ENCODE data around the gene LCE3C. TPM values are rescaled to one million over a fixed set of nuclear protein-coding genes. Genes with fewer than 3 reads are reported as not detected.
"Not testable (repeated sequence)": the region's sequence is repeated elsewhere in the genome, so short reads cannot be mapped to it uniquely, and the experiment has no call there.

The LCE3C gene, protein sequence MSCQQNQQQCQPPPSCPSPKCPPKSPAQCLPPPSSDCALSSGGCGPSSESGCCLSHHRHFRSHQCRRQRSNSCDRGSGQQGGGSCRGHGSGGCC
- not detected for polyA plus RNA-seq

DNA sequence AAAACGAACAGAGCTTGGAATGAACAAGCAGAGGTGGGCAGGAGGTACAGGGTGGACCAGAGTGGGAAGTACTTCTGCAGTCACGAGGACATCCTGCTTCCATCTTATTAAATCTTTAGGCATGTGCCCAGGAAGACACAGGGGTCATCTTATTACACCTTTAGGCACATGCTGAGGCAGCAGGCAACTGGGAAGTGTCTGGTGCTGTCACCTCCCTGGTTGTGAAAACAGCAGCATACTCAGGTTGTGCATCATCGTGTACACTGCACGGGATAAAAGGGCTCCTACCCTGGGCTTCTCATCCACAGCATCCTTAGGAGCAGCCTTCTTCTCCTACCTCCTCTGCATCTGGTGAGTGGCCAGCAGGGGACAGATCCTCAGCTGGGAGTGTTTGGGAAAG, at the start of gene LCE3C:
Gene LCE3C (plus strand): TSS at position 301 of the 400 bp plus-strand sequence. CDS start 498 bp downstream, outside the sequence.
- H3K27ac ChIP-seq (ENCODE audit: low read depth, low read length): no peak within 1 kb of the TSS
- 53 to 72% methylated on average over 4 of the region's 4 CpGs; no CpG with 5 or more reads in 1 of the 3 donors for WGBS, 3 donors

DNA sequence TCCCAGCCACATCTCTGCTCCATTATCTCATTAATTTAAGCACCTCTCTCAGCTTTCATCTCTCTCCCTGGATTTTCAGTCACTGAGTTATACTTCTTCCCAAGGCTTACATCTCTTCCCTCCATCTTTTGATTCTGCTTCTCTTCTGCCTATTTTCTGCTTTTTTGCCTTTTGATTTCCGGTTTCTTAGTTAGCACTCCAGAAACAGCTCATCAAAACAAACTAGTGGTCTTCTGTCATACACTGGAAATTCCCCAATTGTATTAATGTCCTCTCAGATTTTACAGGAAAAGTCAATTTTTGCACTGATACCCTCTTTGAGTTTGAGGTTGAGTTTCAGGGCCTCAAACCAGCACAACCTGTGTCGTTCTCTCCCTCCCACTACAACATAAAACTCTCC, 34.9 kb upstream of the LCE3C start:
- WGBS, 3 donors: 60 to 72% (median 72%) methylated on average over 2 of the region's 2 CpGs
- no peak overlapping the region for H3K27ac ChIP-seq (ENCODE audit: low read depth, low read length)

DNA sequence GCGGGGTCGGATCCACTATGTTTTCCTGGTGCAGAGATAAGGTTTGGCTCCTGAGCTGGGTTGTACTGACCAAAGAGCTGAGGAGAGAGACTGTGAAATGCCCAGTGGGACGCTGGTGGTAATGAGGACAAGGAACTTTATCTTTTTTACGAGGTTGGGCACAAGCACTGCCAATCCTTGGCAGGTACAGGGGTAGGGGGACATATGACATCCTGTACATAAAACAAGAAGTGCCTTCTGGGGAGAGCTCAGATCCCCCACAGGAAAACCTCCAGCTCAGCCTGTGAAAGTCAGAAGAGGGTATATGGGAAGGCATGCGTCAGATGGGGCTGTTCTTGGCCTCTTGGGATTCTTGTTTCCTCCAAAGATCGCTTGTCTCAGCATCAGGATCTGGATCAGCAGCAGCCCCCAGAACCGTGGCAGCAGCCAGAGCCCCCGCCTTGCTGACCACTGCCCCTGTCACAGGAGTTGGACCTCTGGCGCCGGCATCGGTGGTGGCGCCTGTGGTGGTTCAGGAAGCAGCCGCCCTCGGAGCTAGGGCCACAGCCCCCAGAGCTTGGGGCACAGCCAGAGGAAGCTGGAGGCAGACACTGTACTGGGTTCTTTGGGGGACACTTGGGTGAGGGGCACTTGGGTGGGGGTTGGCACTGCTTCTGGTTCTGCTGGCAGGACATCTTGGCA, 34.4 kb upstream of the LCE3C start:
- H3K27ac ChIP-seq (ENCODE audit: low read depth, low read length): no peak overlapping the region
- 62 to 86% (median 85%) methylated on average over 8 to 14 of the region's 14 CpGs for WGBS, 3 donors

DNA sequence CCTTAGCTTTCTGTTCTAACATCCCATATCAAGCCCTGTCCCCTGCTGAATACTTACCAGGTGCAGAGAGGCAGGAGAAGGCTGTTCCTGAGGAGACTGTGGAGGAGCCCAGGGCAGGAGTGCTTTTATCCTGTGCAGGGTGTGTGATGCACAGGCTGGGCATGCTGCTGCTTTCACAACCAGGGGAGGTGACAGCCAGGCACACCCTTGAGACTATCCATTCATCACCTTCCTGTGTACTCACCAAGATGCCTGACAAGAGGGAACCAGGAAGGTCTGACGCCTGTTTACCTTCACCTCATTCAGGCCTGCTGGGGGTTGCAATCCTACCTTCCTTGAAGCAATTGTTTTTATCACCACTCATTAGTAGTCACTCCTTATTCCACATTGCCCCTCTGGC, 33.4 kb upstream of the LCE3C start, which contains the start of gene LCE3E:
Gene LCE3E (minus strand): TSS at position 100 of the 400 bp plus-strand sequence. CDS start 572 bp downstream, outside the sequence.
- 36 to 71% (median 50%) methylated on average over 1 of the region's 1 CpG for WGBS, 3 donors
- no peak within 1 kb of the TSS for H3K27ac ChIP-seq (ENCODE audit: low read depth, low read length)

DNA sequence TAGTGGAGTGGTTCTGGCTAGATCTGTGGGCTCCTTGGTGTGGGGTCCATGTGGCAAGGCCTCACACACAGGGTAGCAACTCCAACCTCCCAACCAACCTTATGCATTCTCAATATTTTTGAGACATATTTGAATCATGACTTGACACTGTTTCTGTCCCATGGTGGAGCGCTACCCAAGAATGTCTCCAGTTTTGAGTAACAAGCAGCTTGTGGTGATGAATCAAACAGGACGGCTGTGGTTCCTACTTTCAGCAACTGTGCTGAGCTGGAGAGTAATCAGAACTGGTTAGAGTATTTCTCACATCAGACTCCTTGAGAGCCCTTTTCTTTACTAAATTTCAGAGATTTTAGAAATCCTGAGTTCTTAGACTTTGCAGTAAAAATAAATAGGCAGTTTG, 22.9 kb upstream of the LCE3C start:
- 78 to 88% (median 83%) methylated on average over 2 of the region's 2 CpGs for WGBS, 3 donors
- H3K27ac ChIP-seq (ENCODE audit: low read depth, low read length): no peak overlapping the region

DNA sequence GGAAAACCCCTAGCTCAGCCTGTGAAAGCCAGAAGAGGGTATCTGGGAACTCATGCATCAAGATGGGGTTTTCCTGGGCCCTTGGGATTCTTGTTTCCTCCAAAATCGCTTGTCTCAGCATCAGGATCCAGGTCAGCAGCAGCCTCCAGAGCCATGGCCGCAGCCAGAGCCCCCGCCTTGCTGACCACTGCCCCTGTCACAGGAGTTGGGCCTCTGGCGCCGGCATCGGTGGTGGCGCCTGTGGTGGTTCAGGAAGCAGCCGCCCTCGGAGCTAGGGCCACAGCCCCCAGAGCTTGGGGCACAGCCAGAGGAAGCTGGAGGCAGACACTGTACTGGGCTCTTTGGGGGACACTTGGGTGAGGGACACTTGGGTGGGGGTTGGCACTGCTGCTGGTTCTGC, 20.5 kb upstream of the LCE3C start:
- WGBS, 3 donors: 82 to 92% (median 89%) methylated on average over 6 to 9 of the region's 9 CpGs
- H3K27ac ChIP-seq (ENCODE audit: low read depth, low read length): not testable (repeated sequence)

DNA sequence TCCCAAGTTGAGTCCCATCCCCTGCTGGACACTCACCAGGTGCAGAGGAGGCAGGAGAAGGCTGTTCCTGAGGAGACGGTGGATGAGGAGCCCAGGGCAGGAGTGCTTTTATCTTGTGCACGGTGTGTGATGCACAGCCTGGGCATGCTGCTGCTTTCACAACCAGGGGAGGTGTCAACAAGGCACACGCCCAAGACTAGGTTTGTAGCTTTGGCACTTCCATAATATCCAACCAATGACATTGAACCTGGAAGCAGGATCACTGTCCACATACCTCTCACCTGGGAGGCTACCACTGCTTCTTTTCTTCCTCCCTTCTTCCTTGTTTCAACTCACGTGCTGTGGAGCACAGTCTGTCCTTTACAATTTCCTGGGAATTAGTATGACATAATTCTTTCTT, 19.6 kb upstream of the LCE3C start, which contains the start of gene LCE3D:
Gene LCE3D (minus strand): TSS at position 84 of the 400 bp plus-strand sequence. CDS start 580 bp downstream, outside the sequence.
- no peak within 1 kb of the TSS for H3K27ac ChIP-seq (ENCODE audit: low read depth, low read length)
- WGBS, 3 donors: 65 to 77% (median 71%) methylated on average over 4 of the region's 4 CpGs

DNA sequence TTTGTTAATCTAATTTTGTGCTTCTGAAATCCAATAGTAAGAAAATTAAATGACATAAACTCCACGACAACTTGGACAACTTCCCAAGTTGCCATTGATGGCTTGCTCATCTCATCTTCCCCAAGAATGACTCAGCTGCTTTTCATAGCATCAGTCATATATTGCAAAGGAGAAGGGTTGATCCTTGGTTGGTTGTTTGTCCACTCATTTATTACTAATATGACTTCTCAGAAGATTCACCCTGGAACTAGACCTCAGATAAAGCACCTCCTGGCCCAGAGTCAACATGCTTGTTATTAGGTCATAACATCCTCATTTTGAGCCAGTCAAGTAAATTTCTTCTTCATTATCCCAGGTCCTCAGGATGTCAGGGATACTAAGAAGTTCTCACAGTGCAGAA, 17.4 kb upstream of the LCE3C start:
- H3K27ac ChIP-seq (ENCODE audit: low read depth, low read length): no peak overlapping the region
- WGBS, 3 donors: 70 to 80% (median 77%) methylated on average over 1 of the region's 1 CpG

DNA sequence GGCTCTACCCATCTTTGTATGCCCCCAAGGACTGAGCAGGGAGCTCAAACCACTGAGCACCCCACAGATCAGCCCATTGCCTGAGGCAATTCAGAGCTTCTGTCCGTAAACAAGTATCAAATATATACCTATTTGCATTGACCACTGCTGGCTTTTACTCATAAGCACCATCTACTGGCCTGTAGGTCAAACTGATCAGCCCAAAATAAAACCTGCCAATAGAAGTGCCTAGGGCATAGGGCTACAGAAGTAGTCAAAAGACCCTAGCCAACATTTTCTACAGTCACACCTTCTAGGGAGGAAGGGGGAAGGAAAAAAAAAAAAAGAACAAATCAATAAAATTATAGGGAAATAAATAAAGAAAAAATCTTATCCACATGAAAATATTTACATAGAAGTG, 14.4 kb upstream of the LCE3C start:
- 50 to 54% methylated on average over 1 of the region's 1 CpG; no CpG with 5 or more reads in 1 of the 3 donors for WGBS, 3 donors
- H3K27ac ChIP-seq (ENCODE audit: low read depth, low read length): no peak overlapping the region

DNA sequence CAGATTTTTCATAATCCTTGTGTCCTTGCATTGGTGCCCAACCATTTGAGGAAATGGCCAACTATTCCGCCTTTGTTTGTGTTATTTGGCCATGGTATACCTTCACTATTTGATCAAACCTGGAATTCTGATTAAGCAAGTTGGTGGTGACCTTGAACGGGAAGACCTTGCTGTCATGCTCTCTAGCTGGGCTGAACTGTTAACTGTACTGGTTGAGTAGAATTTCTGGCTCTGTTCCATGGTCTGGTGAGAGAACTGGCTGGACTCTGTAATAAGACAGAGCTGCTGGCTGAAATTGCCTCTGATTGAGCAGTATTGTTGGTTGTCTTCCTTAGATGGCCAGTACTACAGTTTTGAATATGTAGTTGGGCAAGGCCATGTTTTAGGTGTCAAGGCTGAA, 3.0 kb upstream of the LCE3C start:
- 60 to 82% methylated on average over 2 of the region's 2 CpGs; no CpG with 5 or more reads in 1 of the 3 donors for WGBS, 3 donors
- no peak overlapping the region for H3K27ac ChIP-seq (ENCODE audit: low read depth, low read length)

DNA sequence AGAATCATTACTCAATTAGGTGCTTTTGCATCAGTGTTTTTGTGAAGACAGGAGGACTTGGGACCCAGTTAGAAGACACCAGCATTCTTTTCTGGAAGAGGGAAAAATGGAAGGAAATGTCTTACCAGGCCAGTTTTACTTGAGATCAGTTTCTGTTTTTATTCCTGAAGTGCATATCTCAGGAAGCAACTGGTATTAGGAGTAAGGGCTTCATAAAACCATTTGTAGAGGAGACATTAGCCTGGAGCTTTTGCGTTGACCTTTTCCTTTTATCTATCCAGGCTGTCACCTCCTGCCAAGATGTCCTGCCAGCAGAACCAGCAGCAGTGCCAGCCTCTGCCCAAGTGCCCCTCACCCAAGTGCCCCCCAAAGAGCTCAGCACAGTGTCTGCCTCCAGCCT, 13.5 kb downstream of the LCE3C start, which contains the start of gene LCE3B:
Gene LCE3B (plus strand): TSS at position 301 of the 400 bp plus-strand sequence. CDS start 0 bp downstream, at position 301.
- 55 to 91% methylated on average over 1 of the region's 1 CpG; no CpG with 5 or more reads in 1 of the 3 donors for WGBS, 3 donors
- no peak within 1 kb of the TSS for H3K27ac ChIP-seq (ENCODE audit: low read depth, low read length)

DNA sequence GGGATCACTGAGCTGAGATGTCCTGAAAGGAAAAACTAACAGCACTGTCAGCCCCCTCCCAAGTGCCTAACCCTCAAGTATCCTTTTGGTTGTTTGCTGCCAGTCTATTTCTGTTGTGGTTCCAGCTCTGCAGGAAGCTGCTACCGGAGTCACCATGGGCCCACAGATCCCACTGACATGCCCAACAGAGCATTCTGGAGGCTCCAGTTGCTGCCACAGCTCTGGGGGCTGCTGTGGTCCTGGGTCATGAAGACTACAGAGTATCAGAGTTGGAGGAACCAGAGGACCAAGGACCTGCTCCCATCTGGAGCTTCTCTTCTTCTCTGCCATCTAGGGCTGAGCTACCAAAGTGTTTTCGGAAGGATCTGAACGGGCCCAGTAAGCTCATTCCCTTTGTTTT, 22.0 kb downstream of the LCE3C start:
- 44 to 74% (median 64%) methylated on average over 3 of the region's 3 CpGs for WGBS, 3 donors

DNA sequence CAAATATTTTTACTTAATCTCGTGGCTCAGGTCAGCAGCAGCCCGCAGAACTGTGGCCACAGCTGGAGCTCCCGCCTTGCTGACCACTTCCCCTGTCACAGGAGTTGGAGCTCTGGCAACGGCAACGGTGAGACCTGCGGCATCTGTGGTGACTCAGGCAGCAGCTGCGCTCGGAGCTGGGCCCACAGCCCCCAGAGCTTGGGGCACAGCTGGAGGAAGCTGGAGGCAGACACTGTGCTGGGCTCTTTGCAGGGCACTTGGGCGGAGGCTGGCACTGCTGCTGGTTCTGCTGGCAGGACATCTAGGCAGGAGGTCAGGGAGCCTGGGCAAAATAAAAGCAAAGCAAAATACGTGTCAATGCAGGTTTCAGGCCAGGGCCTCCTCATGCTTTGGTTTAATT, 22.8 kb downstream of the LCE3C start, which contains the start of gene LCE3A:
Gene LCE3A (minus strand): TSS at position 301 of the 400 bp plus-strand sequence. CDS start 0 bp downstream, at position 301.
- WGBS, 3 donors: 37 to 55% (median 39%) methylated on average over 10 of the region's 10 CpGs
- no peak within 1 kb of the TSS for H3K27ac ChIP-seq (ENCODE audit: low read depth, low read length)

More for the DNA sequence above, 22.0 kb downstream of the LCE3C start:
- H3K27ac ChIP-seq (ENCODE audit: low read depth, low read length): no peak overlapping the region

DNA sequence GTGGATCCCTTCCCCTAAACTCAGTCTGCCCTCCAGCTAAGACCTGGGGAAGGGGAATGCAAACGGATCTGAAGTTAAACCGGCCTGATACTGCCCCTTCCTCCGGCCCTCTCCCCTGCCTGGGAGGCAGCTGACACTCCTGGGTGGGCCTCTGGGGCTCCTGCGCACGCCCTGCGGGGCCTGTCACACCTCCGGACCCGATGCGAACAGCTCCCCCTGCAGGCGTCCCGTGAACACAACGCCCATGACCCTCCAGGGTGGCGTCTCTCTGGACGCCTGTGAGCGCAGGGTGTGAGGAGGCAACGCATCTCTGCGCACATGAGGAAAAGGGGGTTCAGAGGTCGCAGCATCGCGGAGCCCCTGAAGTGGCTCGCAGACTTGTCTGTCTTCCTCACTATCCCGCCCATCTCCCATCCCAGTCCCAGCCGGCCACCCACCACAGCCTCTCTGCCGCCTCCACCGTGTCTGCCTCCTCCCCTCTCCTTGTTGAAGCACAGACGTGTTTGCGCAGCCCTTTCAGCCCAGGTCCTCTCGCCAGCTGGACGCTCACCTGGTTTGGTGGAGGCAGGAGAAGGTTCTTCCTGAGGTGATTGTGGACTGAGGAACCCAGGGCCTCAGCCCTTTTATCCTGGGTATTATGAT, 23.3 kb downstream of the LCE3C start:
- WGBS, 3 donors: 11 to 22% (median 21%) methylated on average over 25 to 29 of the region's 29 CpGs
- no peak overlapping the region for H3K27ac ChIP-seq (ENCODE audit: low read depth, low read length)

DNA sequence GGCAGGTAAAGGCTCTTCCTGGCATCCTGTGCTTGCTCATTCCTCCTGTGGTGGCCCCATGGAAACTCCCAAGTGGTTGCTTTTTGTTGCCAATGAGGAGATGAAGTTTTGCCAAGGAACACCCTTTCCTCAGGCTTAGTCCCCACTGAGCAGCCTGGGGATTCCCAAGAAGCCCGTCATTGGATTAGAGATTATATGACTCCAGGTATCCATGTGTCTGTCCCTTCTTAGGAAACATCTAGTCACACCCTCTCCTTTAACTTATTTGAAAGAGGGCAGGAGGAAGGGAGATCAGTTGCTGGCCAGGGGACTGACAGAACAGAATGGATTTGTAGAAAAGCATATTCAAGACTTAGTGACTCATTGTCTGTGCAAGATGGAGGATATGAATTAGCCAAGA, 26.7 kb downstream of the LCE3C start:
- 65 to 81% (median 77%) methylated on average over 1 of the region's 1 CpG for WGBS, 3 donors
- H3K27ac ChIP-seq (ENCODE audit: low read depth, low read length): no peak overlapping the region

DNA sequence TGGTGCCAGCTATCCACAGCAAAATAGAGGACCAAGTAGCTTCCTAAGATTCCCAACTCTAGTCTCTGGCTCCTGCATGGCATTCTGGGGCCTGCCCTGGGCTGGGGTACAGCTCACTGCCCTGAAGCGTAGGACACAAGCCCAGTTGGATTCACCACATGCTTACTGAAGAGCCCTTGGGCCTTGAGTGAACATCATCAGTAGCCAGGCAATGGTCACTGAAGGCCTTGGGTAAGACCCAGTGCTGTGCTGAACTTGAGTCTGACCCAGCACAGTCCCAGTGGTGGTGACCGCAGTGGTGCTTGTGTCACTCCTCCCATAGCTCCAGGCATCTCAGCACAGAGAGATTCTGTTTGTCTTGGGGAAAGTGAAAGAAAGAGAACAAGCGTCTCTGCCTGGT, 30.6 kb downstream of the LCE3C start:
- H3K27ac ChIP-seq (ENCODE audit: low read depth, low read length): no peak overlapping the region
- 87 to 92% (median 90%) methylated on average over 3 of the region's 3 CpGs for WGBS, 3 donors

DNA sequence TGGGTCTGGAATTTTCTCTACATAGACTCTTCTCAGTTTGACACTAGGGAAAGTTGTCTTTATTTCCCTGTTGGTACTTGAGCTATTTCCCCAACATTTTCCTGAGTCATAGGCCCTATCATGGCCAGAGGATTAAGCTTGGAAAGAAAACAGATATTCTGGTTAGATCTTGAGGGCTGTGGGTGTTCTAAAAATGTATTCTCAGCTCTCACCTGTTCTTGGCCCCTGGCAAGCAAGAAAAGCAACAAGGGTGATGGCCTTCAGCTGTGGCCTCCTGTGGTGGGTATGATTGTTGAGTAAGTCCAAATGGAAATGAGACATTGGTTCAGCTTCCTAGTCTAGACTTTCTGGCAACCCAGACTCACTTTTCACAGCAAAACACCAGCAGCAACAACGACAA, 40.3 kb downstream of the LCE3C start:
- 55 to 83% (median 76%) methylated on average over 1 of the region's 1 CpG for WGBS, 3 donors

DNA sequence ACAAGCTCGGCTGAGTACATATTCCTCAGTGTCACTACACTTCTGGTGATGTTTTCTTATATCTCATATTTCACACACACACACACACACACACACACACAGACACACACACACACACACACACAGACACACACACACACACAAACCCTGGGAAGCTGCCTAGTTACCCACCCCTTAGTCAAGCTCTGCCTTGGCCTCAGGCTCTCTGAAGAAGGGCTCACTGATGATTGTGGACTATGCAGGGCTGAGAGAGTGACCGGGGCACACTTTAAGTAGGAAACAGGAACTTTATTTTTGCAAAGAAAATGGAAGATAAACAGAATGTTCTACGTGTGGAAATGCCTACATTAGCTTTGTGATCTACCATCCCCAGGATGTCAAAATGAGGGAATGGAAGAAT, 43.9 kb downstream of the LCE3C start:
- no peak overlapping the region for H3K27ac ChIP-seq (ENCODE audit: low read depth, low read length)
- WGBS, 3 donors: 53 to 57% (median 56%) methylated on average over 3 of the region's 3 CpGs

More for the DNA sequence above, 40.3 kb downstream of the LCE3C start:
- H3K27ac ChIP-seq (ENCODE audit: low read depth, low read length): no peak overlapping the region

DNA sequence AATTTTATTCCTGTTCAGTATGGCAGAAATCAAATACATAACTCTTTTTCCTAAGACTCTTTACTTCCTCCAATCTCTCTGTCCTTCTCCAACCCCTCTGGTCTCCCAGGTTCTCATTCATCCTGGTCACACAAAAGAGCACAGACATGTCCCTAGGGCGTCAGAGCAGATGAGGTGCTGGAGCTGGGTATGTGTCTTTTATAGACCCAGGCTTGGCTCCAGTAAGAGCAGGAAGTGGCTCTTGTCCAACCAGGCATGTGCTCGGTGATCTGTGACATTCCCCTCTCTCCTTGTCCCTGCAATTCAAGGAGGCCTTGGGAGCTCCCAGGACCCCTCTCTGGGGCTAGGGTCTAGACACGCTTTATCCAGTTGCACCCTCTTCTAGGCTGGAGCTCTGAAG, 45.1 kb downstream of the LCE3C start:
- no peak overlapping the region for H3K27ac ChIP-seq (ENCODE audit: low read depth, low read length)
- 32 to 54% (median 49%) methylated on average over 3 of the region's 3 CpGs for WGBS, 3 donors

Measured in adipose tissue (tissue), 3 donors.